HT1080 (cell line): ENCODE measurements around the gene PFN3. TPM values are rescaled to one million over a fixed set of nuclear protein-coding genes. Genes with fewer than 3 reads are reported as not detected.
"Not testable (repeated sequence)": the region's sequence is repeated elsewhere in the genome, so short reads cannot be mapped to it uniquely, and the experiment has no call there.

Experiments
- DNase-seq: peaks from one replicate; pipeline ENCODE4 v3.0.0-alpha.2; 2015; ENCODE audit warnings: low read depth
- total RNA-seq: library from RNA; depleted of rRNA; stranded (reverse); fragments of >200 nt; shearing (Covaris generic); gene quantifications from 2 replicates; pipeline ENCODE4 v1.2.3, GENCODE V29; 2014

PFN3 gene
- total RNA-seq, 1 experiment from 2014 or later, result not detected

- no peak for DNase-seq
These were observed 3.7 kb downstream of the PFN3 start for GRCh38 chr5:177396807-177397206.

DNA sequence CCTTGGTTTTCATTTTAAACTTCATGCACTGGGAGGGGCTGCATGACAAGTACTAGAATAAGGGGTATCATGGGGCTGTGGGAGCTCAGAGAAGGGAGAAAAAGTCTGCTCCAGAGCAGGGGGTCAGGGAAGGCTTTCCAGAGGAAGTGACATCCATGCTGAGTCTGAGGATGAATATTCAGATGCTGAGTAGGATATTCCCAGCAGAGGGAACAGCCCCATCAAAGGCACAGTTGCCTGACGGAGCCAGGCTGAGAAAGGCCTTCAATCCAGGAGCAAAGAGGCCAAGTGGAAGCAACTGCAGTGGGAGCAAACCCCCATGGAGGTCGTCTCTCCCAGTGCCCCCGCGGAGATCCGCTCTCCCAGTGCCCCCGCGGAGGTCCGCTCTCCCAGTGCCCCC, 4.4 kb downstream of the PFN3 start:
- no peak for DNase-seq

- DNase-seq, result no peak
These were observed 6.5 kb downstream of the PFN3 start for GRCh38 chr5:177393990-177394389.

- no peak for DNase-seq
These were observed 7.2 kb downstream of the PFN3 start for GRCh38 chr5:177393206-177393765.

DNA sequence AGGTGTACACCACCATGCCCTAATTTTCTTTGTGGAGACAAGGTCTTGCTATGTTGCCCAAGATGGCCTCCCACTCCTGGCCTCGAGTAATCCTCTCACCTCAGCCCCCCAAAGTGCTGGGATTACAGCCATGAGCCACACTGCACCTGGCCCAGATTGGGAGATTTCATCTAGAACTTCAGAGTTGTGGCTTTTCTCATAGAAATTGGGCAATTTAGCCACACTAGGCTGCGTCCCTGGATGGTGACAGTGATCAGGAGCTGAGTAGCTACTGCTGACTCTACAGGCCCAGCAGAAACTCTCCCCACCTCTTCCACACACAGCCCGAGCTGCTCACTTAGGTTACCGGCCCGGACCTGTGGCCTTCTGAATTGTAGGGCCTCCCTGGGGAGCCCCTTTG, 7.7 kb downstream of the PFN3 start:
- no peak for DNase-seq

DNA sequence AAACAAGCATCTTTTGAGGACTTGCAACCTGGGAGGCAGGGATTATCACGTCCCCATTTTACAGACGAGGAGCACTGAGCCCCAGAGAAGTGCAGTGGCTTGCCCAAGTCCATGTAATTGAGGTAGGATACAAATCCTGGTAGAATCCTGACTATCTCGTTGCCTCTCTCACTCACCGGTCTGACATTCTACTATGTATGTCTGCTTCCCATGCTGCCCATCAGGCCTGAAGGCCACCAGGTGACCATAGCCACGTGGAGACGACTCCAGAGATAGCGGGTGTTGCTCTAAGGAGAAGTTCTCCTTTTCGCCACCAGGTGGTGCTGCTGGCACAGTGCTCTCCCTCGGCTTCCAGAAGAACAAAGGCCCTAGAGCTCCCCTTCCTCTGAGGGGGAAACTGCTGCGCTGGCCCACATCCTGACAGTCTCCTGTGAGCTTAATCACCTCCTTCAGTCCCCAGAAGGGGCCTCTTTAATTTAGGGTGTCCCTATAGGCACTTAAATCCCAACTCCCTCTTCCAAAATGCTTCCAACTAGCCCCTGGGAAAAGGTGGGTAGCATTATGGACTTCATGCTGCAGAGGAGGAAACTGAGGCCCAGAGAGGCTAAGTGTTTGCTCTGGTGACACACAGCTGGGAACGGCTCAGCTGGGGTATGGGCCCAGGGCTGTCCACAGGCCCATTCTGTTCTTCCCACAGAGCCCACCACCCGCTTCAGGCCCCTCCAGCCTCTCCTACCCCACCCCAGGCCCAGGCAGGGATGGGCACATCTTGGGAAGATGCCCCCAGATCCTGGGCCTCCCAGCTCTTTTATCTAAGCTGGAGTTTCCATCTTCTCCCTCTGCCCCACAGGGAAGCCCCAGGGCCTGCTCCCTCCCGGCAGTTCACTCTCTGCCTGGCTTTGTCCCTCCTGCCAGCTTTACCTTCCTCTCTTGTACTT, 9.8 kb downstream of the PFN3 start:
- DNase-seq, result peak; percentile 89

GRCh38 chr5:177389241-177390169, 11.0 kb downstream of the PFN3 start:
- DNase-seq, result peak; percentile 92

DNA sequence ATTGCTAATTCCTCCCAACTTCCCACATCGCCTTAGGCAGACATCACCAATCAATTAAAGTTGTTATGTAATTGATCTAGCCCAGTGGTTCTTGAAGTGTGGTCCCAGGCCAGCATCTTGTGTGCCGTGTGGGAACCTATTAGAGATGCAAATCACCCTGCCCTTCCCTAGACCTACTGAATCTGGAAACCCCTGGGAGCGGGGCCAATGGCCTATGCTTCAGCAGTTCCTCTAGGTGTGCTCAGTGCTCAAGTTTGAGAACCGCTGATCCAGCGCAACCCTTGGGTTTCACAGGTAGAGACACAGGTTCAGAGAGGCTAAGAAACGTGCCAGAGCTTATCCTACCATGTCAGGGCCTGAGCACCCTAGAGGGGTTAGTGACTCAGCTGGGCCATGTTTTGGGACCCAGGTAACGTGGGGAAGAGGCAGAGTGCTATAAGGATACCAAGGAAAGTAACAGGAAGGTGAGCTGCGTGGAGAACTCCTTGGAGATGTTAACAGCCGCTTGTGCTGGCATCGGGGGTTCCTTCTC, 11.9 kb downstream of the PFN3 start:
- no peak for DNase-seq

DNA sequence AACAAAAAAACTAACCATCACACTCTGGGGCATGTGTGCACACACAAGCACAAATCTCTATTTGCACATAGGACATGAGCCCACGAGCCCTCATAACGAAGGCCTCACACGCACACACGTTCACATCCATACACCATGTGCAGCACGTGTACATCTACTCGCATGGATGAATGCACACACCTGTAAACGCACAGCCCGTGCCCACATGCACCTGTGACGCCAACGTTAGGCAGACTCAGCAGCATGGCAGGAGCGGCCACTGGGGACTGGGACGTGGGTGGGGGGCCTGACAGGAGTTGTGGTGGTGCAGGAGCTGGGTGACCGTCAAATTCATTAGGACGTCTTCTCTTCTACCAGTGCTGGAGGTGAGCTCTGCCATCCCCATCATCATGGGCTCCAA, 13.1 kb downstream of the PFN3 start:
- DNase-seq, result no peak

DNA sequence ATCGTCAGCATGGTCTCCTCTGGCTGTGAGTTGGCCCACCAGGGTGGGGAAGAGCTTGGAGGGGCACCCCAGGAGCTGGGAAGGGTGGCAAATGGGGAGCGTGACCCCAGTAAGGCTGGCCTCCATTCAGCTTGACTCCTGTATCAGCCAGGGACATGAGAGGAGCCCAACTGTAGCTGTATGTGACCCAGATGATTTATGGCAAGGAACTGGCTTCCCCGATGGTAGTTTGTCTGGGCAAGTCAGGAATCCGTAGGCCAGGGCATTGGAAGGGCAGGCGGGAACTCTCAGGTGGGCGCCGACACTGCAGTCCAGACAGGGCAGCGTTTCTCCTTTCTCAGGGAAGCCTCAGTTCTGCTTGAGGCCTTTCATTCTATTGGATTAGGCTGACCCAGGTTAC, 13.9 kb downstream of the PFN3 start:
- no peak for DNase-seq

DNA sequence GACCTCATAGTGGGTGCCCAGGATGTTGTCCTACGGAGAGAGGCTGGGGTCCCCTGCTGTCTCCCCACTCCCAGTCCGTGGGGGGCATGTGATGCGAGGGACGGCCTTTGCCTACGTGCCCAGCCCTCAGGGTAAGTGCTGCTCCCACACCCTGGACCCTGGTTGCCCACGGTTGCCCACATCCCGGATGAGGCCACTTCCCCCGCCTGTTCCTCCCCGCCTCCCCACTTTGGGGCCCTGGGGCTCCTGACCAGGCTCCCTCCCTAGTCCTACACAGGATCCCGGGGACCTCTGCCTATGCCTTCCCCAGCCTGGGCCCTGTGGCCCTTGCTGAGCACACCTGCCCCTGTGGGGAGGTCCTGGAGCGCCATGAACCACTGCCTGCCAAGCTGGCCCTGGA, 14.7 kb downstream of the PFN3 start:
- no peak for DNase-seq

- no peak for DNase-seq
These were observed 16.3 kb downstream of the PFN3 start, which contains the start of gene SLC34A1 for GRCh38 chr5:177384134-177384533. Gene SLC34A1 (plus strand): TSS chr5:177384434. CDS start chr5:177385742, 1,308 bp downstream.

- no peak for DNase-seq
These were observed 17.3 kb downstream of the PFN3 start for GRCh38 chr5:177383181-177383580.

GRCh38 chr5:177382423-177383029, 17.9 kb downstream of the PFN3 start:
- no peak for DNase-seq

GRCh38 chr5:177380805-177381126, 19.7 kb downstream of the PFN3 start:
- DNase-seq, result no peak

- DNase-seq, result peak; percentile 77
These were observed 21.3 kb downstream of the PFN3 start for GRCh38 chr5:177378884-177379883.

- DNase-seq, result no peak
These were observed 22.3 kb downstream of the PFN3 start for GRCh38 chr5:177377851-177378776.

DNA sequence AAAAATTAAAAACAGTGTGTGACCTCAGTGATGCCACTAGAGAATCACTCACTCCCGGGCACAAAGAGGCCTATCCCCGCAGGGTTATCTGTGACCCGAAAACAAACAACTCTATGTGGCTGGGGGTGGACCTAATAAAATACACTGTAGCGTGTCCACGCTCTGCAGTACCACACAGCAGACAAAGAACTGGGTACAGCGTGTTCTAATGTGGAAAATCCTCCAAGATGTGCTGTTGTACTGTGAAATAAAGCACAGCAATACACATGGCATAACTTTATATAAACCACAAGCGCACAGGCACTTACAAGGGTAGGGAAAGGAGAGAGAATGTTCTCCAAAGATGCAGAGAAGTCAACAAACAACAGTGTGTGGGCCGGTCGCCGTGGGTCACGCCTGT, 24.4 kb downstream of the PFN3 start:
- no peak for DNase-seq

DNA sequence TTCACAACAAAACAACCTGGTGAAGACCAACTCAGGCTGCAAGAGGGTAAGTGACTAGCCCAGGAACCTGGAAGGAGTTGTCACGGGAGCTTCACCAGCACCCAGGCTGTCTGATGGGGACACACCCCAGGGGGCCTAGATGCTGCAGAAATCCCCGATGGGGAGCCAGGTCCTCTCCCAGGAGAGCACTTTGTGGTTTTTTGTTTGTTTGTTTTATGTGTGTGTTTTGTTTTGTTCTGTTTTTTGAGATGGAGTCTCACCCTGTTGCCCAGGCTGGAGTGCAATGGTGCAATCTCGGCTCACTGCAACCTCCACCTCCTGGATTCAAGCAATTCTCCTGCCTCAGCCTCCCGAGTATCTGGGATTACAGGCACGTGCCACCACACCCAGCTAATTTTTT, 24.9 kb downstream of the PFN3 start:
- not testable (repeated sequence) for DNase-seq
